ENCODE measurements around the gene SRSF2.
"Not testable (repeated sequence)": the region's sequence is repeated elsewhere in the genome, so short reads cannot be mapped to it uniquely, and the experiment has no call there.

The SRSF2 gene

GRCh38 chr17:76737082-76737675, at the start of gene SRSF2:
TSS of gene SRSF2 (minus strand) at chr17:76737331. CDS start at chr17:76737160, 171 bp downstream.
- DNase-seq (ENCODE audit: low read depth, low spot score) = peak; percentile 99

GRCh38 chr17:76784926-76785325, 47.8 kb upstream of the SRSF2 start:
- no peak for DNase-seq (ENCODE audit: low read depth, low spot score)

- DNase-seq (ENCODE audit: low read depth, low spot score) = no peak
These were observed 46.0 kb upstream of the SRSF2 start for GRCh38 chr17:76783146-76783545.

- no peak for DNase-seq (ENCODE audit: low read depth, low spot score)
These were observed 44.2 kb upstream of the SRSF2 start for GRCh38 chr17:76781056-76781982.

- no peak for DNase-seq (ENCODE audit: low read depth, low spot score)
These were observed 38.0 kb upstream of the SRSF2 start for GRCh38 chr17:76775021-76775600.

- peak; percentile 76 for DNase-seq (ENCODE audit: low read depth, low spot score)
These were observed 35.9 kb upstream of the SRSF2 start for GRCh38 chr17:76772842-76773525.

GRCh38 chr17:76758570-76758969, 21.4 kb upstream of the SRSF2 start:
- no peak for DNase-seq (ENCODE audit: low read depth, low spot score)

GRCh38 chr17:76757256-76757655, 20.1 kb upstream of the SRSF2 start:
- peak; percentile 39 for DNase-seq (ENCODE audit: low read depth, low spot score)

- DNase-seq (ENCODE audit: low read depth, low spot score) = no peak
These were observed 18.2 kb upstream of the SRSF2 start for GRCh38 chr17:76755285-76755684.

GRCh38 chr17:76753061-76753961, 16.2 kb upstream of the SRSF2 start:
- no peak for DNase-seq (ENCODE audit: low read depth, low spot score)

- DNase-seq (ENCODE audit: low read depth, low spot score) = no peak
These were observed 14.9 kb upstream of the SRSF2 start for GRCh38 chr17:76752006-76752405.

- DNase-seq (ENCODE audit: low read depth, low spot score) = no peak
These were observed 14.4 kb upstream of the SRSF2 start for GRCh38 chr17:76751416-76751993.

GRCh38 chr17:76748657-76749056, 11.5 kb upstream of the SRSF2 start:
- no peak for DNase-seq (ENCODE audit: low read depth, low spot score)

GRCh38 chr17:76747716-76748363, 10.7 kb upstream of the SRSF2 start:
- no peak for DNase-seq (ENCODE audit: low read depth, low spot score)

GRCh38 chr17:76745785-76746184, 8.7 kb upstream of the SRSF2 start:
- DNase-seq (ENCODE audit: low read depth, low spot score) = not testable (repeated sequence)

GRCh38 chr17:76744747-76745146, 7.6 kb upstream of the SRSF2 start:
- DNase-seq (ENCODE audit: low read depth, low spot score) = no peak

- no peak for DNase-seq (ENCODE audit: low read depth, low spot score)
These were observed 5.8 kb upstream of the SRSF2 start for GRCh38 chr17:76742958-76743357.

GRCh38 chr17:76740329-76741118, 3.4 kb upstream of the SRSF2 start:
- no peak for DNase-seq (ENCODE audit: low read depth, low spot score)

- DNase-seq (ENCODE audit: low read depth, low spot score) = not testable (repeated sequence)
These were observed 2.5 kb upstream of the SRSF2 start for GRCh38 chr17:76739568-76740115.

All from astrocyte of the hippocampus (primary cell).